GM21526 (cell line): ENCODE data around the gene TSPAN12.
"Not testable (repeated sequence)": the region's sequence is repeated elsewhere in the genome, so short reads cannot be mapped to it uniquely, and the experiment has no call there.

Source experiments
- ATAC-seq: cut with Tn5 transposase; IDR thresholded peaks from one replicate; pipeline ENCODE4 v1.9.1; 2021; ENCODE audit warnings: moderate library complexity; ENCODE audit not compliant: unreplicated experiment, low FRiP score

Gene TSPAN12

DNA sequence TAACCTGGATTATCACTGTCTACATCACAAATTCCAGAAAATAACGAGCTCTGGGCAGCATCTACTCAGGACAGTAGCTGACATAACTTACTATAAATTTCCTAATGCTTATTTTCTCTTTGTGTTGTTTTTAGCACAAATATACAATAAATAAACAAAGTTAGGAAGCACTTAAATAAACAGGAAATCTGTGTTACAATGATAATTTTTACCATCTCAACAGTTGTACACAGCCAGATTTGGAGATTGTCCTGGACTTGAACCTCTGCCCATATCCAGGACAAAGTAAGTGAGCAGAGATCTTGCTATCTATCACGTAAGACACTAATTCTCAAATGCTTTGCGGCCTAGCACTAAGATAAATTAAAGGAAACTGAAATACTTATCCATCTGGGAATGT is 48.7 kb downstream of the TSPAN12 start:
- no peak for ATAC-seq

DNA sequence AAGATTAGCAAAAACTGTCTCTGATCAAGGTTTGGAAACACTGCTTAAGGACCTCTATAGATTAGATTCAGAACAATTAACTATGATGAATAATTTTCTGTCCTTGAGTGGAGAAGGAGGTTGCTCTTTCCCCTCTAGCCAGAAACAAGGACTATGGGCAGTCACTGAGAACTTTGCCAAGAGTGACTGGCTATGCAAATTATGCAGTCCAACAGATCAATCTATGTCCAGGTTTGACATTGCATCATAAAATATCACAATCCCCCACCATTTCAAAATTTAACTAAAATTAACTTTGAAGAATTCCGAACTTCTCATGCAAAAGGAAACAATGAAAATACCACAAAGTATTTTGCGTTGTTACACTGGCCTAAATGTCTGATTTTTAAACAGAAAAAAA is 50.6 kb downstream of the TSPAN12 start:
- ATAC-seq = no peak

DNA sequence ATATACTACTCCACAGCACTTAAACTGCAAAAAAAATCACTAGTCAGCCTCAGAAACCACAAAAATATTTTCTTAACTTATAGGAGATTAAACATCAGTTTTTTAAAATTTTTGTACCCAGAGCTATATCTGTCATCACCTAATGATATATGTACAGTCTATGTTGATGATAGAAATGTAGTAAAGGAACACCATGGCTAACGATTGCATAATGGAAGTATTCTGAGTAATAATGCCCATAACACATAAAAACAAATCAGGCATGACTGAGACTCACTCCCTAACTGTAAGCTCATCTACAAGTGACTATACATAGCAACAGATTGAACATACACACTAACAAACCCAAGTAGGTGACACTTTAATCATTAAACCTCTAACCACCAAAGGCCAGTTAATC is 51.3 kb downstream of the TSPAN12 start:
- no peak for ATAC-seq

DNA sequence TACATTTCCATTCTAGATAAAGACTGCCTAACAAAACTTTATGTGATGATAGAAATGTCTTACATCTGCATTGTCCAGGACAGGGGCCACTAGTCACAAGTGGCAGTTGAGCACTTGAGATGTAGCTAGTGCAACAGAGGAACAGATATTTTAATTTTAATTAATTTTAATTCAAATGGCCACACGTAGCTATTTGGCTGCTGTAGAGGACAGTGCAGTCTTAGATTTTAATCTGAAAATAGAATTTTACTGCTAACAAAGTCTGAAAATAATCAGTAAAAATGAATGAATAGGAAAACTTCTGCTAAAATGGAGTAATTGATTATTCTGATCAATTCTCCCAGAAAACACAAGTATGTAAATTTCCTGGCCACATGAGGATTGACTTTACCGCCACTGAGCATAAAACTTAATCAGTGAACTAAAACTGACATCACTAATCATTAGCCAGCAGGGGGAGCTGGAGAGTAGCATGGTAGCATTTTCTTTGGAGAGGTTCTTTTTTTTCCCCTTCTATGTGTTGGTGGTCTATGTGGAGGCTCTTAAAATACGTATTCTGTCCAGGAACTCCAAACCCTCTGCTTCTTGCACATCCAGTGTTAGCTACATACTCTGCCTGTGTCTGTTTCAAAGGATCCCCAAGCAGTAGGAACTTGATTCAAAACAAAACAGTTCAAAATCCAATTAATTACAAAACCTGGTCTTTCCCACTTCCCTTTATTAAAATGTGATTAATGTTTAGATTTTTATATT is 52.1 kb downstream of the TSPAN12 start:
- ATAC-seq = peak; percentile 80

DNA sequence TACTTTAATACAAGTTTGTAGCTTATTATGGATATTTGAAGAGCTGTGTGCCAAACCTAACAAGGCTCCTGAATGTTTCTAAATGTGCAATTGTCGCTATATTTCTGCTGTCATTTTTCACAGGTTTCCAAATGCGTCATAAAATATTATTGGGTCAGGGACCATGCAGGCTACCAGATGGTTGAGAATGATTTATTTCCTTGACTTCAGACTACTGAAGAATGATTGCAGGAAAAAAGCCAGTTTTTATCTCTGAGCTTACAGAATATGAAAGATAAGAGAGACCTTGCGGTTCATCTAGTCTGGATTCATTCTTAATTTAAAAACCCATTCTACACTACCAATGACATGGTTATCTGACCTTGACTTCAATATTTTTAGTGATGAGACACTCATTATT is 55.2 kb downstream of the TSPAN12 start:
- ATAC-seq = no peak

DNA sequence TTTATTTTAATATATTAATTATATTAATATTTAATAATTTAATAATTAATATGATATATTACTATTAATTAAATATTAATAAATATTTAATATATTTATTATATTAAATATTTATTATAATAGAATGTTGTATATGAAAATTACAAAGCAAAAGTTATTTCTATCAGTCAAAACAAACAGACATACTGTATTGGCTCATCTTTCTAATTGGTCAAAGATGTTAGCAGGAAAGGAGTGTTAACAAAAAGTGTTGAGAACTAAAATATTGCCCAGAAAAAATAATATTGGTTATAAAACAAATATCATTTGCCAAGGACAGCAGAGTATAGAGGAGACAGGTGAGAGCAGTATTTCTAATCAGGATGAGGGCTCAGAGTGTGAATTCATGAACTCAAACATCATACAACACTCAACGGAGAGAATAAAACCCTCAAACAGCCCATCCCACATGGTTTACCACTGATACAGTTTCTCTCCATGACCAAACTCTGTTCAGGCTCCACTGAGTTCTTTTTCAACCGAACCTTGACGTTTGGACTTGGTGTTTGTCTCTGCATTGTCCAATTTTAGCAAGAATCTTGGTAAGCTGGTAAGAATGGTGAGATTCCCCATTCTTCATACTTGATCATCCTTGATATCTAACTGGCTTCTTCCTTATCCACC is 58.0 kb downstream of the TSPAN12 start:
- no peak for ATAC-seq

DNA sequence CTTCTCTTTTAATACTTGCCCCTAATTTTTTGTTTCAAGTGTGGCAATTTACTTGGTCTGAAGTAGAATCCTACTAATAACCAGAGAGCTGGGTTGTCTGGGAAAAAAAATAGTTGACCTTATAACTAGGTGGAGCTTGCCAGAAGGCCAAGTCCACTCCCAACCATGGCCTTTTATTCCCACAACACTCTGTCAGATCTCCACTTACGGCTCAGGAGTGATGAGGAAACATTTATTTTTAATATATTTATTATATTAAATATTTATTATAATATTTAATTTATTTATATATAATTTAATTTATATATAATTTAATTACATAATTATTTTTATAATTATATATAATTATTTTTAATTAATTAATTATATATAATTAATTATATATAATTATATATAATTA is 58.8 kb downstream of the TSPAN12 start:
- ATAC-seq = no peak

DNA sequence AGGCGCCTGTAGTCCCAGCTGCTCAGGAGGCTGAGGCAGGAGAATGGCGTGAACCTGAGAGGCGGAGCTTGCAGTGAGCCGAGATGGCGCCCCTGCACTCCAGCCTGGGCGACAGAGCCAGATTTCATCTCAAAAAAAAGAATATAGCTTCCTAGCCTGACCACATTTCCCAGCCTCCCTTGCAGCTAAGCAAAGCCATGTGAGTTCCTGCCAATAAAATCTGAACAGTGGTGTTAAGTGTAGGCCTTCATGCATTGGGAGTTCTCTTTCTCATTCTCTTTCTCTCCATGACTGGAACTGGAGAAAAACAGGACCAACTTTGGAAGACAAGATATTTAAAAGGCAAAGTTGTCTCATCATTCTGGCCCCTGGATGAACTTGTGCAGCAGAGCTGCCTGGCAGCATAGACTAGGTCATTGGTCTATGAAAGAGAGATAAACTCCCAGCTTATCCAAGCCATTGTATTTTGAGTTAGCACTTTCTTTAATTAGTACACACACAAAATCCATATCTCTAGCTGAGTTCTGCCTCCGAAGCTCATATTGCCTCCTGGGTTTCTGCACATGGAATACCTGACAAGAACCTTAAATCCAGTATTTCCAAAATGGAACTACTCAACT is 60.8 kb downstream of the TSPAN12 start:
- no peak for ATAC-seq

DNA sequence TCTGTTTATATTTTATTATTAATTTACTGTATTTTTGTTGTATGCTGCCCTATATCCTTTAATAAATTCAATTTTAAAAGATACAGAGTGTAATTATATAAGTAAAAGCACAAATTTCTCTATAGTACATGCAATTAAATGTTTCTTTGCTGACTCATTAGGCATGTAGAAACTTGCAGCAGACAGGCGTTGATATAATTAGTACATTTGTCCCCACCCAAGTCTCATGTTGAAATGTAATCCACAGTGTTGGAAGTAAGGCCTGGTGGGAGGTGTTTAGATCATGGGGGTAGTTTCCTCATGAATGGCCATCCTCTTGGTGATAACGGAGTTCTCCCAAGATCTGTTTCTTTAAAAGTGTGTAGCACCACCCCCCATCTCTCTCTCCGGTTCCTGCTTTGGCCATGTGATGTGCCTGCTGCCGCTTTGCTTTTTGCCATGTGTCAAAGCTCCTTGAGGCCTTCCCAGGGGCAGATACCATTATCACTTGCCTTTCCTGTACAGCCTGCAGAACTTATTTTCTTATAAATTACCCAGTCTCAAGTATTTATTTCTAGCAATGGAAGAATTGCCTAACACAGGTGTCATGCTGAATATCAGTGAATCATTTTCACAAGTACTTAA is 63.7 kb downstream of the TSPAN12 start:
- no peak for ATAC-seq

DNA sequence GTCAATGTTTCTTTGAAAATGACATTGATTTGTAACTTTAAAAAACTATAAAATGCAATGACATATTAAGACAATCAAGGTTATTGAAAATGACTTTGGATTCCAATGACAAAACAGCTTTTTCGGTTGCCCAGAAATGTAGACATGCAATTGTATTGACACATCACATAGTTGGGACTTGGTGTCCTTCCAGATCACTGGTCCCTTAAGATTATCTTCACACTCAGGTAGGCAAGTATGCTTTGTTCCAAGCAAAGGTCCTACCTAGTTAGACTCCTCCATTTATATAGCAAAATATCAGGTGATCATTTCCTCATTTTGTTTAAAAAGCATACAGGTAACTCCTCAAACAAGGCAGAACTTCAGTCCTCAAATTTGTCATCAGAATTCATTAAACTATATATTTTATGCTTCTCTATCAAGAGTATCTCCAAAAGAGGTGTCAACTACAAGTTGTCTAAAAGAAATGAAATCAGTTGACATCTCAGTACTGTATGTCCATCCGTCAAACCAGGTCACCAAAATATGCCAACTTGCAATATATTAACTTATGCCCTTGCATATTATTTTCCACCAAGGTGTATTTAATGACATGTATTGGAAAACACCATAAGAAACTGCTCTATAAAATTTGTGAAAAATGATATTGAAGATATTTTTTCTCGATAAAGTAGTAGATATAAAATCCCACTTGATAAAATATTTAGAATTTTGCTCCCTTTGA is 64.6 kb downstream of the TSPAN12 start:
- no peak for ATAC-seq

DNA sequence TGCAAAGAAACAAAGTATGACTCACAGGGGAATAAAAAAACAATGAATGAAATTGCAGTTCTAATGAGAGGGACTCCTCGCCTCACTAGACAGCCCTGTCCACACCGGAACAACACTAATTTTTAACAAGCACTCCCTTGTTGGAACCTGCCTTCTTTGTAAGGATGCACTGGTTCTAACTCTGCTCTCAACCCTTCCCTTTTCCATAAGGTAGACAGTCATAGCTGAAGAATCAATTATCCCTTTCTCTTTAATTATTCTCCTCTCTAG is 65.1 kb downstream of the TSPAN12 start:
- ATAC-seq = no peak

DNA sequence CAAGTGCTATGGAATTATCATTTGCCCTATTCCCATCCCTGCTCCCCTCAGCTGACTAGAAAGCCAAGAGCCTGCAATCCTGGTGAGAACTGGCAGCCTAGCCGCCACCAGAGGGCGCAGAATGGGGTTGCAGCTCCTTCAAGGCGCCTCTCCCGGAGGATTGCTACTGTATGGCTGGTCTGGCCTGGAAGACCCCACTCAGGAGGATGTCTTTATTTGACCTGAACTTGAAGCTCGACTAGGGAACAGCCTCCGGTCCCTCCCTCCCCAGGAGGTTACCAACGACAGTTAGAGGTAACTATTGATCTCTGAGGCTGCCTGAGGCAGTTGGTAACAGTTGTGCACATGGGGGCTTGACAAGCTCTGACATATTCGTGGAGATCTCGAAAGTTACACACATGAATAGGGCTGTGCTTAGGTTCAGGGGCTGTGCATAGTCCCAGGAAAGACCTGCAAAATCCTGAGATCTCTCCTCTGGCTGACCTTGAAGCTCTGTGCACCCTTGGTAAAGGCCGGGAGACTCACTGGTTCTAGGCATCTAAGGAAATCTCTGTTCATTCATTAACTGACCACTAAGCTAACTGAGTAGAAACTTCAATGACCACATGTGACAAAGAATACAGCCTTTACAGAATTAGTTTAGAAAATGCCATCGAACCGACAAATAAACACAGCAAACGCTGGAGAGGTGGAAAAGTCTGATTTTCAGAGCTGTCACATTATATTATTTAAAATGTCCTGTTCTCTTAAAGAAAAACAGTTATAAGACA is 65.7 kb downstream of the TSPAN12 start:
- peak; percentile 97 for ATAC-seq

DNA sequence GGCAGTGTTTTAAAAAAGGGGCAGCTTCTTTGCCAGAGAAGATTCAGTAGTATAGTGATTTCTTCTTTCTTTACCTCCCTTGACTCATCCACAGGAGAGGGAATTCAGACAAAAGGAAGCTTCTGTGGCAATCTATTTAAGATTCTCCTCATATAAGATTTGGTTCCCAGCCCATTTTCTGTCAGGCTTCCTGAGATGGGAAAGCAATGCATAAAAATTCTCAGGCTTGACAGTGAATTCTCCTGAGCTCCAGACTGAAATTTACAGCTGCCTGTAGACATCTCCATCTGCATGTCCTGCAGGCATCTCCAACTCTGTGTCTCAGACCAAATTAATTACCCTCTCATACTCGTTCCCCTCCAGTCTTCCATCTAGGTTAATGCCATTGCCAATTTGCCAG is 72.8 kb downstream of the TSPAN12 start:
- ATAC-seq = no peak

DNA sequence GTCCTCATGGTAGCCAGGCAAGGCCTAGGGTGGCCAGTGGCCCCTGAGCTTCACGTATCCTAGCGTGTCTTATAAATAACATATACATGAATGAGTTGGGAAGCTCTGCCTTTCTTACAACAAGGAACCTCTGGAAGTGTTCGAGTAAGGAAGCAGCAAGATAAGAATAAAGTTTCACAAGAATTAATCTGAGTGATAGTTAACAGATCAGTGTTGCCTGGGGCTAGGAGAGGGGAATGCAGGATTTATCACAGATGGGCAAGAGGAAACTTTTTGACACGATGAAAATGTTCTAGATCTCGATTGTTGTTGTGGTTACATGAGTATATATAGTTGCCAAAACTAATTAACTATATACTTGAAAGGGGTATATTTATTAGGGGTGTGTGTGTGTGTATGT is 74.2 kb downstream of the TSPAN12 start:
- ATAC-seq = no peak

DNA sequence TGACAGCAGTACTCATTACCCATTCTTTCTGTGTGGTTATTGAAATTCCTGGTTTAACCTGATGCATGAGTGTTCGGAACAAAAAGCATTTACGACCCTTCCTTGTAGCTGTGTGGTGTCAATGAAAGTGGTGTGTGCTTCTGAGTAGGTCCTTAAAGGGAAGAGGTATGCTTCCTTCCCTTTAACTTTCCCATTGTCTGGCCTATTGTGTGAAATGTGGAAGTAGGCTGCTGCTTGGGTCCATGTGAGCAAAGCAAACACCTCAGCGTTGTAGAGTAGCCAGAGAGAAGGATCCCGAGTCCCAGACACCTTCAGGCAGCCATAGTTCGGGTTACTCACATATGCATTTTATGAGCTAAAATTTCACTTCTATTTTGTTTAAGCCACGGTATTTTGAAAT is 74.7 kb downstream of the TSPAN12 start:
- ATAC-seq = no peak

DNA sequence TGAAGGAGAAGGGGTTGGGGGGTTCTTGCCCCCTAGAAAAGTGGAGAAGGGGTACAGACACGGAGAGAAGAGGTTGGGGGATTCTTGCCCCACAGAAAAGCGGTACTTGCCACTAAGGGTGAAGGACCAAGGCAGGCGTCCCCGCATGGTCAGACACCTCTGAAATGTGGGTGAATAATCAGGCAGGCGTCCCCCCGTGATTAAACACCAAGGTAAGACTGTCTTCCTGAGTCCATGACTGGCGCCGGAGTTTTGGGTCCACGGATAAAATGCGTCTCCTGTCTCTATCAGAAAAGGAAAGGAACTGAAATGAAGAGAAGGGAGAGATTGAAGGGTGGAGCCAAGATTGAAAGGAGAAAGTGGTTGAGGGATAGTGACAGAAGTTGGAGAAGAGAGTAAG is 76.0 kb downstream of the TSPAN12 start:
- ATAC-seq = not testable (repeated sequence)

DNA sequence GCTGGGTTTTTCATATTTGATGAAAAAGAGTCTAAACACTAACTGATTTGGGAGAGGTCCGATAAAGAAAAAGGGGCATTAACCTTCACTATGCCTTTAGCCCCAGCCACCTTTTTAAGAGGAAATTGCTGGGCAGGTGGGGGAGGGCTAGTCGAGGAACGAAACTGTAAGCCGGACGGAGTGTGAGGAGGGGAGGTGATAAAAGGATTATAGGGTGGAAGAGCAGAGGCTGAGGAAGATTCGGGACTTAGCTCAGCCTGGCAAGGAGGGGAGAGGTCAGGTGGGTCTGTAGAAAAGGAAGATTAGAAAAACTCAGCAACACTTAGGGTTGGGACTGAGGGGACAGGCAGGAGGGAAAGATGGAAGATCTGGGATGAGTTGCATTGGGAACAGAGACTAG is 77.0 kb downstream of the TSPAN12 start:
- ATAC-seq = no peak

DNA sequence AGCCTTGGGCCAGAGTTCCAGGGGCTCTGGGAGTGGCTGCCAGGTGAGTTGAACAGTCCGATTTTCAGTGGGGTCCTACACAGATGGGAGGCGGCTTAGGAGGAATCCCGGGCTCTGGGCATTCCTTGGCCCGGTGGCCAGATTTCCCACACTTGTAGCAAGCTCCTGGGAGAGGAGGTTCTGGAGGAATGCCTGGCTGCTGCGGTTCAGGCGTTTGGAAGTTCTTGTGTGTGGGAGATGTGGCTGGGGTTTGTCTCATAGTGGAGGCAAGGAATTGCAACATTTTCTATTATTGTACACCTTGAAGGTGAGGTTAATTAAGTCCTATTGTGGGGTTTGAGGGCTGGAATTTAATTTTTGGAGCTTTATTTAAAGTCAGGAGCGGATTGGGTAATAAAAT is 77.5 kb downstream of the TSPAN12 start:
- ATAC-seq = not testable (repeated sequence)

DNA sequence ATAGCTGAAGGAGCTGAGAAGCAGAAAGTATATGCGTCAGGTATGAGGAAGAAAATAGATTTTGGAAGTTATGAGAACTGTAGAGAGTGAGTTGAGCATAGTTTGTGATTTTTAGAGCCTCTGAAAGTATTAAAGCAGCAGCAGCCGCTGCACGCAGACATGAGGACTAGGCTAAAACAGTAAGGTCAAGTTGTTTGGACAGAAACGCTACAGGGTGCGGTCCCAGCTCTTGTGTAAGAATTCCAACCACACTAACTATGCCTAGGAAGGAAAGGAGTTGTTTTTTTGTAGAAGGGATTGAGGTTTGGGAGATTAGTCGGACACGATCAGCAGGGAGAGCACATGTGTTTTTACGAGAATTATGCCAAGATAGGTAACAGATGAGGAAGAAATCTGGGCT is 78.9 kb downstream of the TSPAN12 start:
- ATAC-seq = not testable (repeated sequence)

DNA sequence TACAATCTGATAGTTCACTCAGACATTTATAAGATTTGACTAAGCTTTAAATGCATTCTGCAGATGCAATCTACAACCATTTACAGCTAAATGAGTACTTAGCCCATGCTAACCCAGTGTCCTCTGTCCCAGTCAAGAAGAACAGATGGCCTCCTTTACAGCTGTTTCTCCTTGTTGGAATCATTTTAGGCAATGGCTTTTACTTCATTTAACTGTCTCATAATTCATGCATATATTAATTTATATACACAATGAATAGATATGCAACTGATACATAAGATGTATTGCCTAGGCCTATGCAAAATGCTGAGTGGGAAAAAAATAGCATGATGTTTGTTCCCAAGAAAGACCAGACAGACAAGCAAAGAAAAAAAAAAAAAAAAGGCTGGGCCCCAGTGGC is 82.2 kb downstream of the TSPAN12 start:
- no peak for ATAC-seq
